Right ventricle myocardium superior (tissue), 1 donor: ENCODE results near the gene PYY. TPM values are rescaled to one million over a fixed set of nuclear protein-coding genes. Genes with fewer than 3 reads are reported as not detected.
A peak's percentile ranks its signal among the peaks of the same experiment; 100 is the strongest.

Source experiments
- ATAC-seq: fragments of 200-7000 bp; cut with Tn5 transposase; one replicate; pipeline ENCODE4 v1.9.1; 2020; ENCODE audit warnings: mild to moderate bottlenecking; ENCODE audit not compliant: poor library complexity
- DNase-seq: peaks from one replicate; pipeline ENCODE4 v3.0.0-alpha.2; 2020
- intact Hi-C: fragments of 100-400 bp; cut with DNase I; formaldehyde crosslinking; loops from one replicate; pipeline ENCODE4 v1.11.2; 2022
- total RNA-seq: library from RNA; stranded (reverse); fragmentation: NEBNext Ultra II Directional; extraction: Animal tissue kit (Norgen Biotek cat#: 25700); gene quantifications from one replicate; pipeline ENCODE4 v1.2.1, GENCODE V29; 2021
- donor health status: DM: no; HTN: yes; CAD: no; lungs with severe emphysema.

Gene PYY
- total RNA-seq, 1 donor from 2014 or later = not detected

GRCh38 chr17:43905985-43906852 lies 47.5 kb downstream of the PYY start:
- DNase-seq (peak; percentile 83), ATAC-seq (peak; percentile 67)
- intact Hi-C loops = no loop called here

GRCh38 chr17:43905400-43905984 lies 48.2 kb downstream of the PYY start:
- intact Hi-C loops = no loop called here
- no peak for ATAC-seq
- DNase-seq = no peak

Other genes starting within 250 kb of the PYY start
- not detected for gene SOST, start 195.1 kb downstream of the PYY start, total RNA-seq
- 224 TPM for gene DUSP3, start 175.0 kb downstream of the PYY start, total RNA-seq
- not detected for gene CFAP97D1, start 173.5 kb downstream of the PYY start, total RNA-seq
- gene MPP3, start 120.8 kb downstream of the PYY start, total RNA-seq = 48.5 TPM
- 17.5 TPM for gene CD300LG, start 106.8 kb downstream of the PYY start, total RNA-seq
- gene MPP2, start 46.4 kb downstream of the PYY start, total RNA-seq = 17.1 TPM
- not detected for gene PPY, start 11.5 kb downstream of the PYY start, total RNA-seq
- 0.54 TPM for gene NAGS, start 50.7 kb upstream of the PYY start, total RNA-seq
- 21.3 TPM for gene TMEM101, start 61.0 kb upstream of the PYY start, total RNA-seq
- gene LSM12, start 112.7 kb upstream of the PYY start, total RNA-seq = 46.1 TPM
- 26.0 TPM for gene G6PC3, start 116.8 kb upstream of the PYY start, total RNA-seq
- gene HDAC5, start 169.7 kb upstream of the PYY start, total RNA-seq = 67.7 TPM
- 0.59 TPM for gene HROB, start 188.0 kb upstream of the PYY start, total RNA-seq
- 14.8 TPM for gene ASB16, start 216.8 kb upstream of the PYY start, total RNA-seq
- gene TMUB2, start 233.0 kb upstream of the PYY start, total RNA-seq = 19.6 TPM
- 35.7 TPM for gene ATXN7L3, start 245.9 kb upstream of the PYY start, total RNA-seq